ENCODE measurements around the gene BNIP5.

The BNIP5 gene

DNA sequence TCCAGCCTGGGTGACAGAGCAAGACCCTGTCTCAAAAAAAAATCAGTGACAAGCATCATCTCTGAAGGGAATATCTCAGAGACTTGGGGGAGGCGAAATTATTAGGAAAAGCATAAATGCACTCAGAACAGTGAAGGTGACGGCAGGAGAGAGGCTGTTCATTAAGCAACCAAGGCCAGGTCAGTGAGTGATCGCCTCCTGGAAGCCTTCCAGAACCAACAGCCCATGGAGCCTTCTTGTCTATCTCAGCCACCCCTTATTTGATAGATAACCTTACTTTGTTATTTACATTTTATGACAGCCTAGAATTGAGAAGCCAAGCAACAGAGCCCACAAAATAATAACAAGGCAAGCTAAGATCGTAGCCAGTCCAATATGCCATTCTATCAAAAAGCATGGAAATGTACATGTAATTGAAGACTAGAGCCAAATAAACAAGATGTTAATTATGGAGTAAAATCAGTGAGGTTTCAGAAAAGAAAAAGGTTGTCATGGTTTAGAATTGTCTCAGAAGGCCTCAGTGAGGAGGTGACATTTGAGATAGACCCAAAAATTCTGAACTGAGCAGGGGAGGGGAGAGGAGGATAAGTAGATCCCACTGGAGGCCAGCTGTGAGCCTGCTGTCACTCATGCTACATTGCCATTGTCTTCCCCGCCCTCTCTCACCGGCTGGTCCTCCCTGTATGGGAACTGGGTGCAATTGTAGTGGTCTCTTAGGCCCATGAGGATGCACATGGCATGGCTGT is 17.8 kb downstream of the BNIP5 start:
- Mint-ChIP-seq H3K4me3 (no peak overlapping the region), H3K9me3 (no peaks in the 10 kb centered on the region), H3K4me1 (no peaks in the 10 kb centered on the region), H3K27ac (no peak overlapping the region), H3K27me3 (peaks cover 28% of the 10 kb centered on the region), H3K36me3 (no peaks in the 10 kb centered on the region)
- DNase-seq: no peak
- CTCF ChIA-PET: interaction anchor here (0.7 to 4.2 kb wide), 2 partner anchors 16 to 22 kb away, joined by 3 to 15 read pairs; no protein-coding TSS in a partner anchor

DNA sequence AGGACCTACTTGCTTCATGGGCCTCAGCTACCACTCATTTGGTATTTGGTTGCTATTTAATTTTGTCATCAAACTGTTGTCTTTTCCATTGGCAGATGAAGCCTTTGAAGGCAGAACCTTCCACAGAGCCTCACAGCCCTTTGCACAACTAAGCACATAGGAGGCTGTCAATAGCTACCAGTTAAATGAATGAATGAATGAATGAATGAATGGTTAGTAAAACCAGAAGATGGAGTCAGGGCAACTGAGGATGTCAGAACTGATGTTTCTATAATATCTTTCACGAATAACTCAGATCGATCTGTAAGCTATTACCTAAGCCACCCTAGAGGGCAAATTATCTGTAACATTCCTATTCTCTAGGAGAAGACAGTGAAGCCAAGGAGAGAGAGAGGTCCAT is 19.1 kb downstream of the BNIP5 start:
- Mint-ChIP-seq H3K27me3 (peaks cover 33% of the 10 kb centered on the region), H3K4me3 (no peak overlapping the region), H3K36me3 (no peaks in the 10 kb centered on the region), H3K4me1 (no peaks in the 10 kb centered on the region), H3K27ac (no peak overlapping the region), H3K9me3 (no peaks in the 10 kb centered on the region)
- CTCF ChIA-PET: interaction anchor here (4.2 kb wide), 1 partner anchor 15 kb away, joined by 15 read pairs; no protein-coding TSS in a partner anchor
- DNase-seq: no peak

DNA sequence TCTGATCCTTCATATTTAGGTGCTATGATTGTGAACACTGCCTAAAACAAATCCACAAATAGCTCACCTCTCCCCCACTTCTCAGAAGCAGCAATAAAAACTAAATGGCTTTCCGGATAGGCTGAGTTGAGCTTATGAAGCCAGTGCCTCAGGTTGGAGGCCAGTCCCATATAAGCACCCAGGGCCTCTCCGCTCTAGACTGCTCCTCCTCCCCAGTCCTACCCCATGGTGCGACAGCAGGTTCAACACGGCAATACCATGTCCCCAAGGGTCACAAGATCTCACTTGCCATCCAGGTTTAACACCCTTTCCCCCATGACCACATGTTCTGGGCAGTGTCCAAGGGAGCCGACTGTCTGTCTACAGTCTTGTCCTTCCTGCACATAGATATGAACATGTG is 20.8 kb downstream of the BNIP5 start:
- no peaks in the 10 kb centered on the region for H3K4me1 Mint-ChIP-seq
- H3K27ac Mint-ChIP-seq: no peak overlapping the region
- no peaks in the 10 kb centered on the region for H3K9me3 Mint-ChIP-seq
- no peaks in the 10 kb centered on the region for H3K36me3 Mint-ChIP-seq
- CTCF ChIA-PET: interaction anchor here (1.1 kb wide), 1 partner anchor 25 kb away, joined by 3 read pairs; no protein-coding TSS in a partner anchor
- H3K27me3 Mint-ChIP-seq: peaks cover 42% of the 10 kb centered on the region
- no peak for DNase-seq
- no peak overlapping the region for H3K4me3 Mint-ChIP-seq

DNA sequence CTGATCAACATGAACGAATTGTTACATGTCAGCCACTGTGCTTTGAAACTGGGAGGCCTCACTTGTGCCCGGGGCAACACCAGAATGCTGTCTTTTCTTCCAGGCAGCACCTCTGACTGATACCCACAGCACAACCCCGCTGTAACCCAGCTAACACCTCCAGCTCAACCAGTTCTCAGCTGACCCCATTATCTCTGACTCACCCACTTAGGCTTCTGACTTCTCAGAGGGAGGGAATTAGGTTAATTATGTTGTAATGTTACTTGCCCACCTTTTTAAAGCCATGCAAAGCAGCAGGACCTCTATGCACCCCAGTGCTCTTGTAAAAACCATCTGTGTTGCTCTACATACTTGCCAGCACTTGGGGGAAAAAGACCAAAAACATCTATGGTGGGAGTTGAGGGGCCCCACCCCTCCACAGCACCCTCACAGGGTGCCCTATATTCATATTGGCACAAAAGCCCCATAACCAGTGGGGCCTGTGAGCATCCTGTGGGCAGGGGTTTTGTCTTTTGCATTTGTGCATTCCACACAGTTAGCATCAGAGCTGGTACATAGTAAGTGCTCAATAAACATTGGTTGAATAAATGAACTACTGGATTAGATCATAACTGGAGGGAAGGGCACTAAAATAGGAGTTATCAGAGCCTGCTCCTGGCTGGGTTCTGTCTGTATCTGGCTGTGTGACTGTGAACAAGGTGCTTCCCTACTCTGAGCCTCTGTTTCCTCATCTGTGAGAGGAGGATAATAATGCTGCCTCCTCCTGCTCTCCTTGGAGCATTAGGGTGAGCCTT is 22.3 kb downstream of the BNIP5 start:
- H3K4me3 Mint-ChIP-seq: no peak overlapping the region
- H3K27me3 Mint-ChIP-seq: peaks cover 36% of the 10 kb centered on the region
- H3K36me3 Mint-ChIP-seq: no peaks in the 10 kb centered on the region
- DNase-seq: no peak
- H3K9me3 Mint-ChIP-seq: no peaks in the 10 kb centered on the region
- CTCF ChIA-PET: interaction anchor here (1.8 kb wide), 1 partner anchor 12 kb away, joined by 4 read pairs; no protein-coding TSS in a partner anchor
- H3K4me1 Mint-ChIP-seq: no peaks in the 10 kb centered on the region
- no peak overlapping the region for H3K27ac Mint-ChIP-seq

DNA sequence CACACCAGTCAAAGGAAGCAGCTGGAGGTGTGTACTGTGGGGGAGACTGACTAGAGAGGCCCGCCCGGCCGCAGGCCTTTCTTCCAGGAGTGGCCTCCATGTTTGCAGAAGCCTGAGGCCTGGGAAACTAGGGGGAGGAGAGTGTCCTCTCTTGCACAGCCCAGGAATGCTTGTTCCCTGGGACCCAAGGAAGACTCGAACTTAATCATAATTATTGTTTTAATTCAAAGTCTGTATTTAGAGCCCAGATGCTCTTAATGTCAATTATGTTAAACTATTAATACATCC is 23.1 kb downstream of the BNIP5 start:
- no peak for DNase-seq
- no peaks in the 10 kb centered on the region for H3K9me3 Mint-ChIP-seq
- H3K27me3 Mint-ChIP-seq: peaks cover 41% of the 10 kb centered on the region
- no peaks in the 10 kb centered on the region for H3K4me1 Mint-ChIP-seq
- no peaks in the 10 kb centered on the region for H3K36me3 Mint-ChIP-seq
- no peak overlapping the region for H3K4me3 Mint-ChIP-seq
- H3K27ac Mint-ChIP-seq: no peak overlapping the region
- CTCF ChIA-PET: interaction anchor here (1.8 kb wide), 1 partner anchor 12 kb away, joined by 4 read pairs; no protein-coding TSS in a partner anchor

DNA sequence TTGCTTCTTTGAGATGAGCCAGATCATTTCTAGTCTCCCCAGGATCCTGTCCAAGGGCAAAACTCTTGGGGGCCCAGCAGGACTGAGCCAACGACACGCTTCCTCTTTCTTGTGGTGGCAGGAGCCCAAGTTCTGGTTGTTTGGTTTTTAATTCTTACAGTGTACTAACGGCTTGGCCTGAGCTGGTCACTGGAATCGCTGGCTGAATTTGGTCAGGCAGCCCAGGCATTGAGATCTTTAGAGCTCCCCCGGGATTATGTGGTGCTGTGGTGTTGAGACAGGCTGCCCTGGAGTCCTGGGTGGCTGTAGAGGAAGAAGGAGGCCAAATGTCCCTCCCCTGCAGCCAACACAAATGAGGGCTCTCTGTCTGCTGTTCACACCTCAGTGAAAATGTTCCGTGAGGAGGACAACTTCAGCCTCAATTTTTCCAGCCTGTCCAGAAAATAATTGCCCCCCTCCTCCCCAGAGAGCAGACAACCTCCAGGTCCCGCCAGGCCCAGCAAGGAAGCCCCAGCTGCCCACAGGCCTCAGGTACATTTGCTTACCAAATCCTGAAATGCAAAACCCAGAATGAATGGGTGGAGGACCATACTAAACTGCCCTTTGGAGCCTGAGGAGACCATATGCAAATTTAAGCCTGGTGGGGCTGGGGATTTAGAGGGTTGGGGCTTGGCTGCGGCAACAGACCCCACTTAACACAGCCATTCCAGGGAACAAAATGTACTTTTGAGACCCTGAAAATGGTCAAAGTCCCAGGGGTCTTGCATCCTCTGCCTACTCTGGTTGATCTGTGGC is 23.6 kb downstream of the BNIP5 start:
- Mint-ChIP-seq H3K4me3 (no peak overlapping the region), H3K27me3 (peaks cover 41% of the 10 kb centered on the region), H3K27ac (no peak overlapping the region), H3K9me3 (no peaks in the 10 kb centered on the region), H3K36me3 (no peaks in the 10 kb centered on the region), H3K4me1 (no peaks in the 10 kb centered on the region)
- DNase-seq: no peak
- CTCF ChIA-PET: interaction anchor here (1.2 to 1.8 kb wide), 3 partner anchors 10 to 28 kb away, joined by 4 to 5 read pairs (median 4); no protein-coding TSS in a partner anchor

DNA sequence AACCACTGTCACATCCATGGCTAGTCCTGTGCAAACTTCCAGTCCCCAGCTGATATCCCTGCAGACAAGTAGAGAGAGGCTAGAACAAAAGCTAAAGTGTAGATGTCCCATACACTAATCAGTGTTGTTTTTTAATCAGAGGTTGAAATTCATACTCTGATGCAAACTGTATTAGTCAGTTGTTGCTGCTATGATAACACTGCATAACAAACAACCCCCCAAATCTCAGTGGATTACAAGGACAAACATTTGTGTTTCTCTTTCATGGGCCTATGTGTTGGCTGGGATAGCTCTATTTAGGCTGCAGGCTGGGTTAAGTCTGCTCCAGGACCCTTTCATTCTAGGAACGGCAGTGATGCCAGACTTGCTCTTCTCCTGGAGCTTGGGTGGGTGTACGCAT is 26.8 kb downstream of the BNIP5 start:
- no peaks in the 10 kb centered on the region for H3K4me1 Mint-ChIP-seq
- H3K36me3 Mint-ChIP-seq: no peaks in the 10 kb centered on the region
- peaks cover 35% of the 10 kb centered on the region for H3K27me3 Mint-ChIP-seq
- H3K9me3 Mint-ChIP-seq: no peaks in the 10 kb centered on the region
- no peak overlapping the region for H3K4me3 Mint-ChIP-seq
- CTCF ChIA-PET: interaction anchor here (0.7 kb wide), 1 partner anchor 10 kb away, joined by 3 read pairs; no protein-coding TSS in a partner anchor
- DNase-seq: no peak
- no peak overlapping the region for H3K27ac Mint-ChIP-seq

DNA sequence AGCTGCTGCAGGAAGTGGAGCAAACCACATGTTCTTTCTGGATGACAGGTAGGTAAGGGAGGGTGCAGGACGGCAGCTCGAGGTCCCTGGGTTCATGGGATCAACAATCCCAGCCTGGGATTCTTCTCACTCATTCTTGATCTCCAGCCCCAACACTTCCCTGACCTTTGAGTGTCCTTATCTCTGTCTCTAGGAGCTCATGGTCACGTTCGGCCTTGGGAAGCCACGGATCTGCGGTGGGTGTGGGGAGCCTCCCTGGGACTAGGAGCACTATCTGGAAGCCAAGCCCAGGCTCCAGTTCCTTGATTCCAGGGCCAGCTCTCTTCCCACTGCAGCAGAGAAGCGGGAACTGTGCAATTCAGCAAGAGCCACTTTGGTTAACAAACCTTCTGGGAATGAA is 27.5 kb downstream of the BNIP5 start:
- Mint-ChIP-seq H3K4me3 (no peak overlapping the region), H3K27ac (no peak overlapping the region), H3K27me3 (peaks cover 35% of the 10 kb centered on the region), H3K36me3 (no peaks in the 10 kb centered on the region), H3K9me3 (no peaks in the 10 kb centered on the region), H3K4me1 (no peaks in the 10 kb centered on the region)
- CTCF ChIA-PET: interaction anchor here (0.7 kb wide), 1 partner anchor 9 kb away, joined by 3 read pairs; no protein-coding TSS in a partner anchor
- DNase-seq: no peak

DNA sequence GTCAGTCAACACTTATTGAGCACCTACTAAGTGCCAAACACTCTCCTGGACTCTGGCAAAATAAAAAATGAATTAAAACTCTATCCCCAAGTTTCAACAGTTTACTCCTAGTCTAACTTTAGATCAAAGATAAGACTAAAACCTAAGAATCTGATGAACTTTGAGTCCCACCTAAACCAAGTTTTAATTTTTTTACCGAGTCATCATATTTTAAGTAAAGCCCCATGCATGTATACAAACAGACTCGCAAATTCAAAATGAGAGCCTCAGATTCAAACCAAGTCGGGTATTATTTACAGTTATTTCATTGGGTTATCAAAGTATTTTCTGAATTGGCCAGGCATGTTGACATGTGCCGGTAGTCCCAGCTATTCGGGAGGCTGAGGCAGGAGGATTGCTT is 28.2 kb downstream of the BNIP5 start:
- Mint-ChIP-seq H3K4me3 (no peak overlapping the region), H3K36me3 (no peaks in the 10 kb centered on the region), H3K4me1 (no peaks in the 10 kb centered on the region), H3K9me3 (no peaks in the 10 kb centered on the region), H3K27ac (no peak overlapping the region), H3K27me3 (peaks cover 35% of the 10 kb centered on the region)
- CTCF ChIA-PET: no interaction called here
- DNase-seq: no peak

DNA sequence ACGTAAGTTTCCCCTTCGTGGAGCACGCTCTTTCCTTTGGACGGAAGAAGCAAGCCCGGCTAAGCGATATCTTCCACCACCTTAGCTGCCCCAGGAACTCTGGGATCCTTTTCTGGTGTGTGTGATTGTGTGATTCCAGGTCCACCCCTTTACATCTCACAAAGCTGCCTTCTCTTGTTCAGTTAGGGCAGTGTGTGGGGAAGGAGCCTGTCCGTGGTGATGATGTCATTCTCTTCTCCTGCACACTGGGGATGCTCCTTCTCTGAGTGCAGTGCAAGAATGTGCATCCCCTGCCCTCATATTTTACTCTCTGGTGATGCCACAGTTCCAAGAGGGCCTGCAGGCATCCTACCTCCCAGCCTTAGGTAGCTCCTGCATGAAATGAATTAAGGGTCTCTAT is 30.3 kb downstream of the BNIP5 start:
- no peak overlapping the region for H3K4me3 Mint-ChIP-seq
- CTCF ChIA-PET: interaction anchor here (1.8 kb wide), 1 partner anchor 34 kb away, joined by 4 read pairs; no protein-coding TSS in a partner anchor
- DNase-seq: no peak

DNA sequence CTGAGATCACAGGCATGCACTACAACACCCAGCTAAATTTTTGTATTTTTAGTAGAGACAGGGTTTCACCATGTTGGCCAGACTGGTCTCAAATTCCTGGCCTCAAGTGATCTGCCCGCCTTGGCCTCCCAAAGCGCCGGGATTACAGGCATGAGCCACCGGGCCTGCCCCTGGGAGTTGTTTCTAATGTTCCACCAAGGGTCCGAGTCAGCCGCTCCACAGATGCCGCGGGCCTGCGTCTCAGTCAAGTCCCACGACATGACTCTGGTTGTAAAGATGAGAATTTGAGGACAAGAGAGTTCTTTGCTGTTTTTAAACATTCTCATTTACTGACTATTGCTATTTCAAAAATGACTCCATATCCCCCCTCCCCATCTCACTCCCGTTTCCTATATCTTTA is 30.8 kb downstream of the BNIP5 start:
- H3K27me3 Mint-ChIP-seq: peaks cover 36% of the 10 kb centered on the region
- DNase-seq: no peak
- no peak overlapping the region for H3K4me3 Mint-ChIP-seq
- H3K27ac Mint-ChIP-seq: no peak overlapping the region
- H3K9me3 Mint-ChIP-seq: no peaks in the 10 kb centered on the region
- H3K36me3 Mint-ChIP-seq: no peaks in the 10 kb centered on the region
- H3K4me1 Mint-ChIP-seq: peaks cover 3% of the 10 kb centered on the region
- CTCF ChIA-PET: interaction anchor here (0.7 to 1.8 kb wide), 3 partner anchors 28 to 1061 kb away, joined by 3 to 4 read pairs (median 3); no protein-coding TSS in a partner anchor

More for the DNA sequence above, 30.3 kb downstream of the BNIP5 start:
- Mint-ChIP-seq H3K36me3 (no peaks in the 10 kb centered on the region), H3K27ac (no peak overlapping the region), H3K4me1 (peaks cover 3% of the 10 kb centered on the region), H3K9me3 (no peaks in the 10 kb centered on the region), H3K27me3 (peaks cover 37% of the 10 kb centered on the region)

DNA sequence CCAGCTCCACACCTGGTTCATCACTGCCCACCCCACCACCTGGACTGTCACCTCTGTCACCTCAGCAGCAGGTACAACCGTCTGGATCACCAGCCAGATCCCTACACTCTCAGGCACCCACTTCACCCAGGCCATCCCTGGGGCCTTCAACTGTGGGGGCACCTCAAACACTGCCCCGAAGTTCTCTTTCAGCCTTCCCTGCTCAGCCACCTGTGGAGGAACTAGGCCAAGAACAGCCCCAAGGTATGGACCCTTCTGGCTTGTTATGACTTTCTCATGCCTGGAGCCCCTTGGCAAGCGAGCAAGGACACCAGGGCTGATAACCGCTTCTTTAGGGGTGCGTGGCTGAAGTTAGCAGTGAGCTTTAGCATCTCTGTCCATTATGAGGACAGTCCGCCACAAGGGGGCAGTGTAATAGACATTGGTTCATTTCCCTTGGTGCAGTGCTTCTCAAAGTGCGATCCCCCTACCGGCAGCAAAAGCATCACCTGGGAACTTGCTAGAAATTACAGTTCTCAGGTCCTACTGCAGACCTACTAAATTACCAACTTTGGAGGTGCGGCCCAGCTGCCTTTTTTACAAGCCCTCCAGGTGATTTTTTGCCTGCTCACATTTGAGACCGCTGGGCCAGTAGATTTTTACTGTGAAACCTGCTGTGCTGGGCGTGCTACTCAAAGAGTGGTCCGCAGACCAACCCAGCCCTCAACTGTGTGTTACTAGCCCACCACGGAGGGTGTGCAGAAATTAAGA is 34.3 kb downstream of the BNIP5 start:
- Mint-ChIP-seq H3K27me3 (peaks cover 28% of the 10 kb centered on the region), H3K9me3 (no peaks in the 10 kb centered on the region), H3K4me1 (peaks cover 3% of the 10 kb centered on the region), H3K27ac (no peak overlapping the region), H3K4me3 (no peak overlapping the region), H3K36me3 (no peaks in the 10 kb centered on the region)
- DNase-seq: peak; percentile 96
- CTCF ChIA-PET: interaction anchor here (0.5 to 4.4 kb wide), 33 partner anchors 8 to 457 kb away, joined by 3 to 35 read pairs (median 5); partner anchors contain the start of gene MAPK14

DNA sequence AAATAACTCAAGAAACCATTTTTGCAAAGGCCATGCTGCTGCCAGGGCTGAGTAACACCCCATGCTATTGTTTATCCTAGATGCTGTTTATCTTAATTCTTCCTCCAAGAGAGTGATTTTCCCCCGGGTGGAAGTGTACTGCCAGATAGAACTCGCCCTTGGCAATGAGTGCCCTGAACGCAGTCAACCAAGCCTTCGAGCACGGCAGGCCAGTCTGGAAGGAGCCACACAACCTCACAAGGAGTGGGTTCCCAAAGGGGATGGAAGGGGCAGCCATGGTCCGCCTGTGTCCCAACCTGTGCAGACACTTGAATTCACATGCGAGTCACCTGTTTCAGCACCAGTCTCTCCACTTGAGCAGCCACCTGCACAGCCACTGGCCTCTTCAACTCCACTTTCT is 34.9 kb downstream of the BNIP5 start:
- H3K9me3 Mint-ChIP-seq: no peaks in the 10 kb centered on the region
- no peaks in the 10 kb centered on the region for H3K36me3 Mint-ChIP-seq
- CTCF ChIA-PET: interaction anchor here (0.5 to 4.4 kb wide), 31 partner anchors 8 to 457 kb away, joined by 3 to 35 read pairs (median 5); partner anchors contain the start of gene MAPK14
- H3K27me3 Mint-ChIP-seq: peaks cover 33% of the 10 kb centered on the region
- no peak overlapping the region for H3K27ac Mint-ChIP-seq
- H3K4me1 Mint-ChIP-seq: peaks cover 3% of the 10 kb centered on the region
- no peak overlapping the region for H3K4me3 Mint-ChIP-seq
- DNase-seq: no peak

All from activated naive CD4-positive, alpha-beta T cell treated with anti-CD3 and anti-CD28 coated beads, Interleukin-2, amount 10 ng/mL, durations not matched to agents 7 days and 5 days (primary cell).